Measurements from ENCODE around the gene BIRC6.
"Not testable (repeated sequence)": the region's sequence is repeated elsewhere in the genome, so short reads cannot be mapped to it uniquely, and the experiment has no call there.

The BIRC6 gene

DNA sequence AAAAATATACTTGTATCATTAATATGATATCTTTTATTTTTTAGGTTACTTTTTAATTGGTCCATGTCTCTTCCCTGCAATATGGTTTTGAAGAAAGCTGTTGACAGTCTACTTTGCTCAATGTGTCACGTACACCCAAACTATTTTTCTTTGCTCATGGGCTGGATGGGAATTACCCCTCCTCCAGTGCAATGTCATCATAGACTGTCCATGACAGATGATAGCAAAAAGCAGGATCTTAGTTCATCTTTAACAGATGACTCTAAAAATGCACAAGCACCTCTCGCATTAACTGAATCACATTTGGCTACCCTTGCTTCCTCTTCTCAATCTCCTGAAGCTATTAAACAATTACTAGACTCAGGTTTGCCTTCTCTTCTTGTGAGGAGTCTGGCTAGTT, 158.1 kb downstream of the BIRC6 start:
- no peak for DNase-seq

GRCh38 chr2:32516567-32516966, 159.7 kb downstream of the BIRC6 start:
- DNase-seq: no peak

DNA sequence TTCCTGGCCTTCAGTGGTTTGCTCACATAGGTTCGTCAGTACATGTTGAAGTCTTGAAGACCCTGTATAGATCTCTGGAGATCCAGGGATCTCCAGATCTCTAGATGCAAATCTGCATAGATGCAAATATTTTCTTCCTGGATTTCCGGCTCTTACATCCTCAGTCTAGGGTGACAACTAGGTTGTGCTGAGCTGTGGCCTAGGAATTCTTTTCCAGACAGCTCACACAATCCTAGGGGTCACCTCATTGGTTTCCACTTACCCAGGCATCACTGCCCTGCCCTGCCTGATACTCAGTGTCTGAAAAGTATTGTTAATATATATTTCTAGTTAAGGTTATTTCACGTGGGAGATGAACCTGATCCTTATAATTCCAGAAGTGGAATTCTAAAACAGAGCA, 165.9 kb downstream of the BIRC6 start:
- DNase-seq: no peak

GRCh38 chr2:32523686-32524085, 166.9 kb downstream of the BIRC6 start:
- DNase-seq: no peak

GRCh38 chr2:32532341-32532740, 175.5 kb downstream of the BIRC6 start:
- no peak for DNase-seq

DNA sequence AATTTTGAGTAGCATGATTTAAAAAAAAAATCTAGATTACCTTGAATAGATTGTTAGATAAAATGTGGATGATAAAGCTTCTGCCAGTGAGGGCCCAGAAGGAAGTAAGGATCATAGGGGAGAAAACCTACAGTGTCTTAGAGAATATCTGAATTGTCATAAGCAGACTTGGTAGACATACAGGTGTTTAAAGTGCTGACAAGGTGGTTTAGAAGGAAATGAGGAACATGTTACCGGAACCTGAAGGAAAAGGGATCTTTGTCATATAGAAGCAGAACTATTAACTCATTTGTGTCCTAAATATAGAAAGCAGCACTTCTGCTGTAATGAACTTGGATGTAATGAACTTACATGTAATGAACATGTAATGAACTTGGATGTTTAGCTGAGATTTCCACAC, 176.1 kb downstream of the BIRC6 start:
- no peak for DNase-seq

DNA sequence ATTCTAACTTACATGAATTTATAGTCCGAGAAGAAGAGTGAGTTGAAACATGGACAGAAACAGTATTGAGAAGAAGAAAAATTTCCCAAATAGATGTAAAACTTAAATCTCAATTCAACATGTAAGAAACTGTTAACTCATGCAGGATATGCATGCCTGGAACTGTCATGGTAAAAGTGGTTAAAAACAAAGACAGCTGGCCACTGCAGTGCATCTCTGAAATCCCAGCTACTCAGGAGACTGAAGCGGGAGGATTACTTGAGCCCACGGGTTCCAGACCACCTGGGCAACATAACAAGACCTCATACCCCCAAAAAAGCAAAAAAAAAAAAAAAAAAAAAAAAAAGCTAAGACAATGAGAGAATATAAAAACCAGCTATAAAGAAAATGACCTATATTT, 178.0 kb downstream of the BIRC6 start:
- no peak for DNase-seq

GRCh38 chr2:32538735-32539134, 181.9 kb downstream of the BIRC6 start:
- no peak for DNase-seq

DNA sequence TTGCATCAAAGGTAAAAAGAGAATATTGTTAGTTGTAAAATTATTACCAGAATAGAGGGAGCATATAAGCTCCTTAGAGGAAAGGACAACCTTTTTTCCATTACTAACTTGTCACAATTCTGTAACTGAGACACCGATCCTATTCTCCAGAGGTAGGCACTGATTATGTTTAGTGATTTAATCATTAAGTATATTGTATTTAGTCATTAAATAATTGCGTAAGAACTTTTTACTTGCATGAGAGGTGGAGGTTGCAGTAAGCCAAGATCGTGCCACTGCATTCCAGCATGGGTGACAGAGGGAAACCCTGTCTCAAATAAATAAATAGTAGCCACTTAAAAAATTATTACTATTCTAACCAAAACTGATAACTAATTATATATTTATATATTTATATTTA, 195.7 kb downstream of the BIRC6 start:
- not testable (repeated sequence) for DNase-seq

DNA sequence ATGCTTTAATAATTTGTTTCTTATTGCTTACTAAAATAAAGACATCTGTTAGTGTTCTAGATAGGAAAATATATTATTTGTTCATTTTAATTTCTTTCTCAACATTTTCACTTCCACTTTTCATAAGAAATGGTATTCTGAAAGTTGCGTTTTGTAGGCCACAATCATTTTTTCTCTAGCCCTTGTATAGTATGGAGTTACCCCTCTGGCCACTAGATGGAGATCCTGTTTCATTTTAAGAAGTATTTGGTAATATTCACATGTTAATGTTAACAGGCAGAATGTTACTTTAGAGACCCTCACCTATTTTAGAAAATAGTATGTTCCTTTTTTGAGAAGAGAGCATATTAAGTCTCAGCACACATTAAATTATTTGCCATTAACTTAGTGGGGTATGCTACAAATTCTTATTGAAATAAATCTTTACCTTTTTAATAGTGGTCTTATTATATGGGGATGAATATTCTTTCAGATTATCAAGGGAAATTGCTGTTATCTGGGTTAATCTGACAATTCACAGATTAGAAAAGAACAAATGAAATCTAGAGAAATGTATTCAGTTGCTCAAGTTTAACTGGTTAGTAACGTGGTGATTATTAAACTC, 197.1 kb downstream of the BIRC6 start:
- DNase-seq: no peak

- DNase-seq: no peak
Observed at GRCh38 chr2:32558492-32558891, 201.7 kb downstream of the BIRC6 start.

- DNase-seq: no peak
Observed at GRCh38 chr2:32559136-32559535, 202.3 kb downstream of the BIRC6 start.

GRCh38 chr2:32562906-32563305, 206.1 kb downstream of the BIRC6 start:
- no peak for DNase-seq

DNA sequence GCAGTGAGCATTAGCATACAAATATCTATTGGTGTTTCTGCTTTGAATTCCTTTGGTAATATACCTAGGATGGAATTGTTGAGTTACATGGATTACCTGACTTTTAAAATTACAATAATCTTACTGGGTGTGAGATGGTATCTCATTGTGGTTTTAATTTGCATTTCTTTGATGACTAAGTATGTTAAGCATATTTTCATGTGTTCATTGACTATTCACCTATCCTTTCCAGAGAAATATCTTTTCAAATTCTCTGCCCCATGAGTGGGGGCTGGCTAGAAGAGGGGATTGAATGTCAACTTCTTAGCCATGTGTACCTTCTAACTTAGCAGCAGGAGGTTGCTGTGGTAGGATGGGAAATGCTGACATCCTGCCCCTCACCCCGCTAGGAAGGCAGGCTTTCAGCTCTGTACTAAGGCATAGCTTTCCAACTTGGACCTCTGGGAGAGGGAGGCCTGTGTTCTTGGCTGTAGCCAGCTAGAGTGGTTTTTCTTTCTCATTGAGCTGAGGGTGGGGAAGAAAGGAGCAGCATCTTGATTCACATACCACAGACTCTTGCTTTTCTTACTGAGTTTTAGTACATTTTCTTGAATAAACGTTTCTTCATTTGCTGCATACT, 207.7 kb downstream of the BIRC6 start:
- no peak for DNase-seq

DNA sequence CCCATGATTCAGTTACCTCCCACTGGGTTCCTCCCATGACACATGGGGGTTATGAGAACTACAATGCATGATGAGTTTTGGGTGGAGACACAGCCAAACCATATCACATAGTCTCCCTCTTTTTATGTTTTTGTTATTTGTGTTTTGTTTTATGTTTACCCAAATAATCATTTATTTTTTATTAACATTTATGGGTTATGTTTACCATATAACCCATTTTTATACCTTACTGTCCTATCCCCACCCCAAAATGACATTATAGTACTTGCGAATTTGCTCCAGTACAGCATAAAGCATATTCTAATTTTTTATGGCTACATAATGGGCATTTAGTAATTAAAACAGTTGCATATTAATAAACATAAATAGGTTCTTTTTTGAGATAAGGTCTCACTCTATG, 209.1 kb downstream of the BIRC6 start:
- DNase-seq: no peak

DNA sequence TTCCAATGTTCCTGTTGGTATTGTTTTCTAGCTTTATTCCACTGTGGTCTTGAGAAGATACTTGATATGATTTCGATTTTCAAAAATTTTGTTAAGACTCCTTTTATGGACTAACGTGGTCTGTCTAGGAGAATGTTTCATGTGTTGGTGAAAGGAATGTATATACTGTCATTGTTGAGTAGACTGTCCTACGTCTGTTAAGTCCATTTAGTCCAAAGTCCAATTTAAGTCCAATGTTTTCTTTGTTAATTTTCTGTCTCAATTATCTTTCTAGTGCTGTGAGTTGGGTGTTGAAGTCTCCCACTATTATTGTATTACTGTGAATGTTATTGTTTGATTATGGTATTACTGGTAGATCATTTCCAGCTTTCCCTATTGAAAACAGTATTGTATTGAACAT, 215.2 kb downstream of the BIRC6 start:
- no peak for DNase-seq

DNA sequence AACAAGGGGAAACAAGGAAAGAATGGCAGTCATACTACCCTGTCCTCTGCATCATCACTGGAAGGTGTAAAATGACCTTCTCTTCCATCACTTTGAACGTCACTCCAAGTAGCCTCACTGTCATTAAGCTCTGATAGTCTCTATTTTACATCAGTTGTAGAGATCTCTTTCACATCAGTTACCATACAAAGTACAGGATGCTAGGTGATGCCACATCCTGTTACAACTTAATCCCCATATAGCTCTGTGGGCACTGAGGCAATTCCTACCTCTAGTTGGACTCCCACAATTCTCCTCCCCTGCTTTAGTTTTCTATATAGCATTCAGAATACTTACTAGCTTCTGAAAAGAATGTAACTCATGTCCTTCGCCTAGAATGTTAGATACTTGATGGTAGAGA, 215.9 kb downstream of the BIRC6 start:
- no peak for DNase-seq

GRCh38 chr2:32591669-32592463, 235.0 kb downstream of the BIRC6 start:
- DNase-seq: no peak

GRCh38 chr2:32594573-32594972, 237.8 kb downstream of the BIRC6 start:
- no peak for DNase-seq

DNA sequence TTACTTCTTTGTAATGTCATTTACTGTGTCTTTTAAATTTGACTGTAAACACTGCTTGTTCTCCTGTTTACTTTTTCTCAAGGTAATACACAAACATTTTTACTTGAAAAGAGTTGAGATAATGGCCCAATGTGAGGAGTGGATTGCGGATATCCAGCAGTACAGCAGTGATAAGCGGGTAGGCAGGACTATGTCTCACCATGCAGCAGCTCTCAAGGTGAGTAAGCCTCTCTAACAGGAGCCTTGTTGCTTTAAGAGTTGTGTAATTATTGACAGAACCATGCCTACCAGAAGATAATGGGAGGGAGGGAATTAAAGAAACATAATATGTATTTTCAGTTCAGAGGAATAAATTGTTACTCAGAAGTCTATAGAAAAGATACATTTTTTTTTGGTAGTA, 254.5 kb downstream of the BIRC6 start:
- DNase-seq: no peak

DNA sequence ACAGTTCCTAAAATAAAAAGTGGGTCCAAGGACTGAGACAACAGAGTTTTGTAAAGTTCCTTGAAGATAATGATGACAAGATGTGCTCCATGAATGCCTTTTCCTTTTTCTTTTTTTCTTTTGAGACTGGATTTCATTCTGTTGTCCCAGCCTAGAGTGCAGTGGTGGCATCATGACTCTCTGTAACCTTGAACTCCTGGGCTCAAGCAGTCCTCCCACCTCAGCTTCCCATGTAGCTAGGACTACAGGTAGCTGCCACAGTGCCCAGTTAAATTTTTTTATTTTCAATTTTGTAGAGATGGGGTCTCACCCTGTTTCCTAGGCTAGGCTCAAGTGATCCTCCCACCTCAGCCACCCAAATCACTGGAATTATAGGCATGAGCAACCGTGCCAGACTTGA, 254.9 kb downstream of the BIRC6 start:
- DNase-seq: no peak

DNA sequence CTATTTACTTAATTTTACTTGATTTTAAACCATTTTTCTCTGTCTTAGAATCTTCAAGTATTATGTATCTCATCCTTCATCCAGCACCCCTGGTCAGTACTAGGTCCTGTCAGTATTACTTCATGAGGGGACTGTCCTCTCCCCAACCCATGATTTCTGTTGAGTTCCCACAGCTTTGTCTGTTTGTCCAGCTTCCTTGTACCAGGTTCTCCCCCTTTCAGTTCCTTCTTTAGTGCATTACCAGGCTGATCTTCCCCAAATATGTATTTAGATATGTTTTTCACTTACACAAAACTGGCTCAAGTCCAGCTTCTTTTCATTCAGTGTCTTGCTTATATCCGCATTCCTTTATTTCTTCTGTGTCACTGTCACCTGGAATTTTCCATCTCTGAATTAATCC, 257.3 kb downstream of the BIRC6 start:
- DNase-seq: no peak

DNA sequence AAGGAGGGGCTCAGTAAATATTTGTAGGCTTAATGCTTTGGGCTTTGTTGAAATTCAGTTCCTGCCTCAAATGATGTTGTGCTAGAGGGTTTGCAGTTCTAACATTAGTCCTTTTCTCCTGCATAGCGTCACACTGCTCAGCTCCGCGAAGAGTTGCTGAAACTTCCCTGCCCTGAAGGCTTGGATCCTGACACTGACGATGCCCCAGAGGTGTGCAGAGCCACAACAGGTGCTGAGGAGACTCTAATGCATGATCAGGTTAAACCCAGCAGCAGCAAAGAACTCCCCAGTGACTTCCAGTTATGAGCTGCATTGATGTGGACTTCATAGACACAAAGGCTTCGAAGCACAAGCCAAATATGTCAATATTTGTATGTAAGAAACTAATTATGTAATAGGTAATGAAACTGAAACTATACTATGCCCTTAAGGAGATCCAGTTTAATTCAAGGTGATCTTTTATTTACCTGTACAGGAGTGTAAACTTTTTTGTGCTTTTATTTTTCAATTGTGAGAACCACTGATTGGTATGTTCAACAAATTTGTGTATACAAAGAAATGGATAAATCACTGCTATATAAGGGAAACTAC, 260.9 kb downstream of the BIRC6 start:
- DNase-seq: no peak
